GM18951 (cell line): Measurements from ENCODE around the gene FGGY.
A peak's percentile ranks its signal among the peaks of the same experiment; 100 is the strongest.
"Not testable (repeated sequence)": the region's sequence is repeated elsewhere in the genome, so short reads cannot be mapped to it uniquely, and the experiment has no call there.

Source experiments
- POLR2A ChIP-seq: IDR thresholded peaks from 4 replicates; pipeline ENCODE4 v1.6.1; 2011; ENCODE audit warnings: mild to moderate bottlenecking; ENCODE audit not compliant: insufficient read length, insufficient read depth; ENCODE audit errors: extremely low read depth
- in situ Hi-C: fragments of 300-500 bp; cut with MboI; formaldehyde crosslinking; loops from one replicate; pipeline ENCODE4 v1.12.0; 2022; ENCODE audit warnings: low sequenced_read_pairs, mixed read lengths, inconsistent platforms; ENCODE audit not compliant: unreplicated experiment

FGGY gene, protein sequence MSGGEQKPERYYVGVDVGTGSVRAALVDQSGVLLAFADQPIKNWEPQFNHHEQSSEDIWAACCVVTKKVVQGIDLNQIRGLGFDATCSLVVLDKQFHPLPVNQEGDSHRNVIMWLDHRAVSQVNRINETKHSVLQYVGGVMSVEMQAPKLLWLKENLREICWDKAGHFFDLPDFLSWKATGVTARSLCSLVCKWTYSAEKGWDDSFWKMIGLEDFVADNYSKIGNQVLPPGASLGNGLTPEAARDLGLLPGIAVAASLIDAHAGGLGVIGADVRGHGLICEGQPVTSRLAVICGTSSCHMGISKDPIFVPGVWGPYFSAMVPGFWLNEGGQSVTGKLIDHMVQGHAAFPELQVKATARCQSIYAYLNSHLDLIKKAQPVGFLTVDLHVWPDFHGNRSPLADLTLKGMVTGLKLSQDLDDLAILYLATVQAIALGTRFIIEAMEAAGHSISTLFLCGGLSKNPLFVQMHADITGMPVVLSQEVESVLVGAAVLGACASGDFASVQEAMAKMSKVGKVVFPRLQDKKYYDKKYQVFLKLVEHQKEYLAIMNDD

DNA sequence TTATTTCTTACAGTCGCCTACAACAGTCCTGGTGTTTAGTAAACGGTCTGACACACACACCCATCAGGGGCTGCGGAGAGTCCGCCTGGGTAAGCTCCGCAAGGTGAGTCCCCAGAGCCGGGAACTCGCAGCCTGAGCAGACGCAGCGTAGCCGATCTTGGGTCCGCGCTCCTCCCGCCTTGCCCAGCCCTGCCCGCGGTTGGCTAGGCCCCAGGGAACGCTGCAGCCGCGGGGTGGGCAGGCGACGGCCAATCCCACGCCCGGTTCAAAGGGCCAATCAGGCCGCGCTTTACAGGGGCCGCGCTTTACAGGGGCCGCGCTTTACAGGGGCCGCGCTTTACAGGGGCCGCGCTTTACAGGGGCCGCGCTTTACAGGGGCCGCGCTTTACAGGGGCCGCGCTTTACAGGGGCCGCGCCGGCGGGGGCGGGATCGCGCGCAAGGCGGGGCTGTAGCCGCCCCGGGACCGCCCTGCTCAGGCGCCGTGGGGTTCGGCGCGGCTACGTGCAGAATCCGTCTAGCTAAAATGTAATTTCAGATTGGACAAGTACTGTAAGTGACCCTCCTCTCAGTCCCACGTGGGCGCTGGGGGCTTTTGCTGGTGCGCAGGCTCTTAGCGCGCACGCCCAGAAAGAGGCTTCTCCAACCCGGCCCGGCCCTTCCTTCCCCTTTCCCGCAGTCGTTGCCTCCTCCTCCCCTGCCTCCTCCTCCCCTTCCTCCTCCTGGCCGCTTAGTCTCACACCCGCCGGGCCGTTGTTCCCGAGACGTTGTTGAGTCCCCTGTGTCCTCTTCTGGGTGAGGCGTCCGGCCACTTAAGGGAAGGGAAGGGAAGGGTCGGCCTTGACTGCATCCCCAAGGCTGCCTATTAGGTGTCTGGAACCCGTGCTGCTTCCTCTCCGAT is at the start of gene FGGY:
TSS of gene FGGY (plus strand) at position 737 of the 899 bp plus-strand sequence. CDS start 24,456 bp downstream, outside the sequence.
- in situ Hi-C loops, result no loop called here
- TF ChIP-seq POLR2A, result peak; percentile 80

GRCh38 chr1:59248758-59249157 is 48.1 kb upstream of the FGGY start:
- in situ Hi-C loops, result no loop called here
- TF ChIP-seq POLR2A, result no peak

- in situ Hi-C loops, result no loop called here
- TF ChIP-seq POLR2A, result no peak
Measured at GRCh38 chr1:59249396-59250137, 47.3 kb upstream of the FGGY start.

DNA sequence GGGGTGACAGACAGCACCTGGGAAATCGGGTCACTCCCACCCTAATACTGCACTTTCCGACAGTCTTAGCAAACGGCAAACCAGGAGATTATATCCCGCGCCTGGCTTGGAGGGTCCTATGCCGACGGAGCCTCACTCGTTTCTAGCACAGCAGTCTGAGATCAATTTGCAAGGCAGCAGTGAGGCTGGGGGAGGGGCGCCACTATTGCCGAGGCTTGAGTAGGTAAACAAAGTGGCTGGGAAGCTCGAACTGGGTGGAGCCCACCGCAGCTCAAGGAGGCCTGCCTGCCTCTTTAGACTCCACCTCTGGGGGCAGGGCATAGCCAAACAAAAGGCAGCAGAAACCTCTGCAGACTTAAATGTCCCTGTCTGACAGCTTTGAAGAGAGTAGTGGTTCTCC is 45.8 kb upstream of the FGGY start:
- in situ Hi-C loops, result not testable (repeated sequence)

GRCh38 chr1:59256429-59256828 is 40.5 kb upstream of the FGGY start:
- in situ Hi-C loops, result not testable (repeated sequence)

GRCh38 chr1:59258412-59259032 is 38.4 kb upstream of the FGGY start:
- in situ Hi-C loops, result no loop called here
- TF ChIP-seq POLR2A, result no peak

- in situ Hi-C loops, result no loop called here
Measured at GRCh38 chr1:59261537-59261936, 35.4 kb upstream of the FGGY start.

GRCh38 chr1:59262631-59263030 is 34.3 kb upstream of the FGGY start:
- no peak for TF ChIP-seq POLR2A
- in situ Hi-C loops, result no loop called here

More at GRCh38 chr1:59261537-59261936, 35.4 kb upstream of the FGGY start:
- TF ChIP-seq POLR2A, result no peak

DNA sequence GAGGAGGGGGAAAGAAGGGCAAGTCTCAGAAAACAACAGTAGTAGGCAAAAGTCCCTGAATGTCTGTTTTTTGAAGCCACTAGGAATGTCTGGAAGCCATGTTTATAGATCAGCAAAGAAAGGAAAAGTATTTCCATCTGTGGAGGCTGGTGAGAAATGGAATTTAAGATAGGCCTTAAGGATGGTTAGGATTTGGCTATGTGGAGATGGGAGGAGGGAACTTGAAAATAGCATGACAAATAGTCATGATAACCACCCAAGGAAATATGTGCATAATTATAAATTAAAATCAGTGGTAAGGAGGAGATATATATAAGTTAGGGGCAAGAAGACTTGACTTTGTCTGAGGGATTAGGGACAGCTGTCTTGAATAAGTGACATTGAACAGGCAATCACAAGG is 33.8 kb upstream of the FGGY start:
- TF ChIP-seq POLR2A, result no peak
- in situ Hi-C loops, result no loop called here

- TF ChIP-seq POLR2A, result no peak
- in situ Hi-C loops, result no loop called here
Measured at GRCh38 chr1:59265622-59266021, 31.3 kb upstream of the FGGY start.

GRCh38 chr1:59266180-59266926 is 30.5 kb upstream of the FGGY start:
- in situ Hi-C loops, result no loop called here
- no peak for TF ChIP-seq POLR2A

DNA sequence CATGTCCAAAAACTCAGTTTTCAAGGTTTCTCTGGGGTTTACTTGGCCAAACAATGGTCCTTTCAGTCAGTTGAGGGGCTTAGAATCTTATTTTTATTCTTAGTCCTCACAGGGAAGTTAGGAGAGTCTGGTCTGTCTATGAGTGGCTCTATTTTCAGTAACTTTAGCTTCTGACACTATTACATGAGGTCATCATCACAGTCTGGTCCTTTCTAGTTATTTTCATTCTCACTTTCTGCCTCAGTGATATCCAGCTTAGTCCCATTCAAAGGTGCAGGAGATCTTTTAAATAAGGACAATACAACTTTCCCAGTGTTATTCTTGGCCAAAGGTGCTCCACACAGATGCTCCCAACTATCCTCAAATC is 30.0 kb upstream of the FGGY start:
- in situ Hi-C loops, result no loop called here
- TF ChIP-seq POLR2A, result no peak
